HG02623 (cell line): ENCODE data around the gene TGM5.
"Not testable (repeated sequence)": the region's sequence is repeated elsewhere in the genome, so short reads cannot be mapped to it uniquely, and the experiment has no call there.

Source experiments
- ATAC-seq: cut with Tn5 transposase; IDR thresholded peaks from one replicate; pipeline ENCODE4 v1.9.1; 2021; ENCODE audit warnings: moderate library complexity; ENCODE audit not compliant: unreplicated experiment

Gene TGM5

GRCh38 chr15:43249699-43250203 is 17.0 kb downstream of the TGM5 start:
- ATAC-seq = no peak

- no peak for ATAC-seq
Measured at GRCh38 chr15:43249236-43249635, 17.5 kb downstream of the TGM5 start.

GRCh38 chr15:43246261-43246774 is 20.4 kb downstream of the TGM5 start:
- ATAC-seq = no peak

GRCh38 chr15:43244092-43244491 is 22.6 kb downstream of the TGM5 start:
- ATAC-seq = no peak

GRCh38 chr15:43243020-43243645 is 23.6 kb downstream of the TGM5 start:
- no peak for ATAC-seq

- no peak for ATAC-seq
Measured at GRCh38 chr15:43242616-43243015, 24.1 kb downstream of the TGM5 start.

GRCh38 chr15:43241100-43241499 is 25.6 kb downstream of the TGM5 start:
- no peak for ATAC-seq

GRCh38 chr15:43239732-43240491 is 26.8 kb downstream of the TGM5 start:
- ATAC-seq = no peak

- no peak for ATAC-seq
Measured at GRCh38 chr15:43238671-43239131, 28.0 kb downstream of the TGM5 start.

GRCh38 chr15:43237842-43238470 is 28.8 kb downstream of the TGM5 start:
- no peak for ATAC-seq

- ATAC-seq = no peak
Measured at GRCh38 chr15:43235536-43235935, 31.2 kb downstream of the TGM5 start.

GRCh38 chr15:43232289-43232874 is 34.3 kb downstream of the TGM5 start:
- ATAC-seq = no peak

- ATAC-seq = no peak
Measured at GRCh38 chr15:43230640-43231115, 36.0 kb downstream of the TGM5 start.

- no peak for ATAC-seq
Measured at GRCh38 chr15:43229977-43230376, 36.8 kb downstream of the TGM5 start.

GRCh38 chr15:43226436-43227305 is 40.1 kb downstream of the TGM5 start:
- ATAC-seq = no peak

GRCh38 chr15:43225950-43226255 is 40.8 kb downstream of the TGM5 start:
- ATAC-seq = not testable (repeated sequence)

GRCh38 chr15:43225201-43225949 is 41.4 kb downstream of the TGM5 start:
- no peak for ATAC-seq

GRCh38 chr15:43221422-43221821 is 45.3 kb downstream of the TGM5 start:
- ATAC-seq = no peak

- ATAC-seq = no peak
Measured at GRCh38 chr15:43220991-43221403, 45.7 kb downstream of the TGM5 start, which contains the start of gene EPB42. Gene EPB42 (minus strand): TSS chr15:43221018. CDS start chr15:43220825, 193 bp downstream.
